ENCODE results near the gene TBC1D20. TPM values are rescaled to one million over a fixed set of nuclear protein-coding genes. Genes with fewer than 3 reads are reported as not detected.

The TBC1D20 gene
- total RNA-seq, 3 donors from 2014 or later (not counting 1 experiment from before 2014, with no cell fraction given), result 32.5 to 47.6 (median 44.2) TPM

DNA sequence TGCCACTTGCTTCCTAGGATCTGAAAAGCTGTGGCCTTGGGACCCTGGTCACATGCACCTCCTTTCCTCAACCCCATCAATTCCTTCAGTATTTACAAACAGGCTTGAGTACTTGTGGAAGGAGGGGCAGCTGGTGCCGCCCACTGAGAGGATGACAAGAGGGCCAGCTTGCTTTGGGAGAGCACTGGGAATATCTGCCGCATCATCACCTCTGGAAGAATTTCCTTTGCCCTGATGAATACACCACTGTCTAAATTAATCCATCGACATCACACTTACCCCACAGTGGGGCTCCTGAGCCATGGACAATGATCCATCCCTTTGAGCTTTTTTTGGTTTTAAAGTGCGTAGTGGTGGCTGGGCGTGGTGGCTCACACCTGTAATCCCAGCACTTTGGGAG lies 25.9 kb downstream of the TBC1D20 start:
- Histone ChIP-seq H3K27ac (ENCODE audit: low read length) (no peak overlapping the region), H3K4me1 (ENCODE audit: control insufficient read depth, insufficient read depth, low read length) (peaks cover 78% of the 10 kb centered on the region), H3K36me3 (ENCODE audit: control insufficient read depth, insufficient read depth, low read length) (peaks cover 43% of the 10 kb centered on the region), H3K9me3 (ENCODE audit: control insufficient read depth, insufficient read depth, low read length) (no peaks in the 10 kb centered on the region), H3K4me3 (ENCODE audit: low read length) (no peak overlapping the region), H3K27me3 (ENCODE audit: control insufficient read depth, insufficient read depth, low read length) (no peaks in the 10 kb centered on the region)
- Mint-ChIP-seq H3K4me3 (no peak overlapping the region), H3K36me3 (no peaks in the 10 kb centered on the region), H3K27ac (peak overlapping the region in 1 of 2 donors; percentile 86), H3K27me3 (ENCODE audit: low read depth in 2 of 2) (no peaks in the 10 kb centered on the region), H3K9me3 (no peaks in the 10 kb centered on the region), H3K4me1 (peaks cover 50 to 68% of the 10 kb centered on the region in 2 donors)
- TF ChIP-seq, protein P1, sequence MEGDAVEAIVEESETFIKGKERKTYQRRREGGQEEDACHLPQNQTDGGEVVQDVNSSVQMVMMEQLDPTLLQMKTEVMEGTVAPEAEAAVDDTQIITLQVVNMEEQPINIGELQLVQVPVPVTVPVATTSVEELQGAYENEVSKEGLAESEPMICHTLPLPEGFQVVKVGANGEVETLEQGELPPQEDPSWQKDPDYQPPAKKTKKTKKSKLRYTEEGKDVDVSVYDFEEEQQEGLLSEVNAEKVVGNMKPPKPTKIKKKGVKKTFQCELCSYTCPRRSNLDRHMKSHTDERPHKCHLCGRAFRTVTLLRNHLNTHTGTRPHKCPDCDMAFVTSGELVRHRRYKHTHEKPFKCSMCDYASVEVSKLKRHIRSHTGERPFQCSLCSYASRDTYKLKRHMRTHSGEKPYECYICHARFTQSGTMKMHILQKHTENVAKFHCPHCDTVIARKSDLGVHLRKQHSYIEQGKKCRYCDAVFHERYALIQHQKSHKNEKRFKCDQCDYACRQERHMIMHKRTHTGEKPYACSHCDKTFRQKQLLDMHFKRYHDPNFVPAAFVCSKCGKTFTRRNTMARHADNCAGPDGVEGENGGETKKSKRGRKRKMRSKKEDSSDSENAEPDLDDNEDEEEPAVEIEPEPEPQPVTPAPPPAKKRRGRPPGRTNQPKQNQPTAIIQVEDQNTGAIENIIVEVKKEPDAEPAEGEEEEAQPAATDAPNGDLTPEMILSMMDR (IDR thresholded peaks at IDR 0.05), result no peak
- 100% methylated on average over 5 of the region's 5 CpGs for WGBS (ENCODE audit: insufficient coverage)
- ATAC-seq (no peak), DNase-seq (no peak)
- intact Hi-C loops (cut with micrococcal nuclease), result no loop called here

DNA sequence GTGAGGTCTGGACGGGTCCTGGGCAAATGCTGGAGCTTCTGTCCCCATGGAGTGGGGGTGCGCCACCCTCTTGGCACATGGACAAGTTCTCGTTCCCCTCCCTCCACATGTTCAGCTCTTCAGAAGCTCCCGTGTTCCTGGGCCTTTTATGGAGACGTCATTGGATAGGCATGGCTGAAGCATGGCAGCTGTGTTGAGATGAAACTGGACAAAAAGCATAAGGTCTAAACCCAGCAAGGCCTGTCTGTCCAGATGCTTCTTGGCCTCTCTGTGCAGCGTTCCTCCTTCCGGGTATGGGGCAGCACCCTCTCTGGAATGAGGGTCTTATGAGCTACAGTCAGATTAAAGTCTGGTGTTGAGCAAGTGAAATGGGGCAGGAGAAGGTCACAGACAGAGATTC lies 26.8 kb downstream of the TBC1D20 start:
- DNase-seq (no peak), ATAC-seq (no peak)
- Mint-ChIP-seq H3K36me3 (no peaks in the 10 kb centered on the region), H3K27ac (peak overlapping the region; percentile 94 to 97), H3K27me3 (ENCODE audit: low read depth in 2 of 2) (no peaks in the 10 kb centered on the region), H3K4me3 (peak overlapping the region; percentile 63), H3K4me1 (peaks cover 50 to 71% of the 10 kb centered on the region in 2 donors), H3K9me3 (no peaks in the 10 kb centered on the region)
- intact Hi-C loops (cut with micrococcal nuclease), result no loop called here
- Histone ChIP-seq H3K4me1 (ENCODE audit: control insufficient read depth, insufficient read depth, low read length) (peaks cover 78% of the 10 kb centered on the region), H3K9me3 (ENCODE audit: control insufficient read depth, insufficient read depth, low read length) (no peaks in the 10 kb centered on the region), H3K27me3 (ENCODE audit: control insufficient read depth, insufficient read depth, low read length) (no peaks in the 10 kb centered on the region), H3K4me3 (ENCODE audit: low read length) (no peak overlapping the region), H3K36me3 (ENCODE audit: control insufficient read depth, insufficient read depth, low read length) (peaks cover 44% of the 10 kb centered on the region), H3K27ac (ENCODE audit: low read length) (no peak overlapping the region)
- TF ChIP-seq, protein P1 (IDR thresholded peaks at IDR 0.05), result no peak
- WGBS (ENCODE audit: insufficient coverage), result 96% methylated on average over 7 of the region's 7 CpGs

GRCh38 chr20:434661-435419 lies 27.5 kb downstream of the TBC1D20 start:
- no peaks in the 10 kb centered on the region for H3K9me3 Mint-ChIP-seq
- TF ChIP-seq, protein P1 (IDR thresholded peaks at IDR 0.05), result no peak
- Histone ChIP-seq H3K4me1 (ENCODE audit: control insufficient read depth, insufficient read depth, low read length) (peaks cover 78% of the 10 kb centered on the region), H3K27me3 (ENCODE audit: control insufficient read depth, insufficient read depth, low read length) (no peaks in the 10 kb centered on the region), H3K9me3 (ENCODE audit: control insufficient read depth, insufficient read depth, low read length) (no peaks in the 10 kb centered on the region), H3K27ac (ENCODE audit: low read length) (no peak overlapping the region), H3K4me3 (ENCODE audit: low read length) (no peak overlapping the region), H3K36me3 (ENCODE audit: control insufficient read depth, insufficient read depth, low read length) (peaks cover 44% of the 10 kb centered on the region)
- WGBS (ENCODE audit: insufficient coverage), result 93% methylated on average over 16 of the region's 16 CpGs
- ATAC-seq (no peak), DNase-seq (no peak)
- H3K4me1 Mint-ChIP-seq, result peaks cover 46 to 70% of the 10 kb centered on the region in 2 donors
- peak overlapping the region; percentile 63 for H3K4me3 Mint-ChIP-seq
- peak overlapping the region; percentile 94 to 97 for H3K27ac Mint-ChIP-seq
- H3K36me3 Mint-ChIP-seq, result no peaks in the 10 kb centered on the region
- no peaks in the 10 kb centered on the region for H3K27me3 Mint-ChIP-seq (ENCODE audit: low read depth in 2 of 2)
- intact Hi-C loops (cut with micrococcal nuclease), result no loop called here

Data from natural killer cell (primary cell).